H9 (cell line): ENCODE measurements around the gene GABBR2. TPM values are rescaled to one million over a fixed set of nuclear protein-coding genes. Genes with fewer than 3 reads are reported as not detected.

Experiments used
- DNase-seq: peaks from one replicate; pipeline ENCODE4 v3.0.0-alpha.2; 2017
- H2AFZ ChIP-seq: one replicate; pipeline ENCODE4 v1.6.1; 2013; ENCODE audit warnings: mild to moderate bottlenecking, low read length, control low read depth, moderate library complexity
- H2AK5ac ChIP-seq: 2 replicates; pipeline ENCODE4 v1.6.1; 2013; ENCODE audit warnings: low read length, control low read depth, mixed read lengths; ENCODE audit not compliant: insufficient read length
- H2BK120ac ChIP-seq: one replicate; pipeline ENCODE4 v1.6.1; 2013; ENCODE audit warnings: low read depth, mild to moderate bottlenecking, low read length, control low read depth, inconsistent platforms; ENCODE audit not compliant: poor library complexity, severe bottlenecking
- H2BK12ac ChIP-seq: 2 replicates; pipeline ENCODE4 v1.6.1; 2013; ENCODE audit warnings: low read length, control low read depth, mixed read lengths, low read depth; ENCODE audit not compliant: insufficient read length
- H2BK15ac ChIP-seq: 2 replicates; pipeline ENCODE4 v1.6.1; 2013; ENCODE audit warnings: low read depth, low read length, control low read depth
- H2BK20ac ChIP-seq: one replicate; pipeline ENCODE4 v1.6.1; 2013; ENCODE audit warnings: low read depth, mild to moderate bottlenecking, low read length, control low read depth, inconsistent platforms; ENCODE audit not compliant: poor library complexity, severe bottlenecking
- H2BK5ac ChIP-seq: 2 replicates; pipeline ENCODE4 v1.6.1; 2013; ENCODE audit warnings: low read length, control low read depth, mixed read lengths; ENCODE audit not compliant: insufficient read length
- H3K14ac ChIP-seq: 2 replicates; pipeline ENCODE4 v1.6.1; 2013; ENCODE audit warnings: low read length, control low read depth; ENCODE audit not compliant: insufficient read depth
- H3K18ac ChIP-seq: 2 replicates; pipeline ENCODE4 v1.6.1; 2013; ENCODE audit warnings: low read depth, mild to moderate bottlenecking, mixed read lengths, low read length, control low read depth; ENCODE audit not compliant: insufficient read length
- H3K23ac ChIP-seq: 2 replicates; pipeline ENCODE4 v1.6.1; 2013; ENCODE audit warnings: low read length, control low read depth, mixed read lengths, low read depth; ENCODE audit not compliant: insufficient read length
- H3K23me2 ChIP-seq: 2 replicates; pipeline ENCODE4 v1.6.1; 2013; ENCODE audit warnings: low read depth, mild to moderate bottlenecking, mixed read lengths, low read length, control low read depth; ENCODE audit not compliant: insufficient read length, poor library complexity, severe bottlenecking
- H3K27ac ChIP-seq: 2 replicates; pipeline ENCODE4 v1.5.1; 2013; ENCODE audit warnings: low read length, control low read depth, mixed read lengths, low read depth; ENCODE audit not compliant: insufficient read length
- H3K27me3 ChIP-seq: 2 replicates; pipeline ENCODE4 v1.6.1; 2013; ENCODE audit warnings: low read length, control low read depth, inconsistent platforms; ENCODE audit not compliant: insufficient read depth
- H3K4ac ChIP-seq: 2 replicates; pipeline ENCODE4 v1.6.1; 2013; ENCODE audit warnings: low read depth, mild to moderate bottlenecking, control low read depth, inconsistent platforms, low read length, moderate library complexity
- H3K4me1 ChIP-seq: 2 replicates; pipeline ENCODE4 v1.6.1; 2013; ENCODE audit warnings: low read length, control low read depth, inconsistent platforms; ENCODE audit not compliant: insufficient read depth
- H3K4me2 ChIP-seq: 2 replicates; pipeline ENCODE4 v1.6.1; 2013; ENCODE audit warnings: low read length, control low read depth, mixed read lengths; ENCODE audit not compliant: insufficient read length, insufficient read depth
- H3K56ac ChIP-seq: 2 replicates; pipeline ENCODE4 v1.6.1; 2013; ENCODE audit warnings: low read depth, mild to moderate bottlenecking, mixed read lengths, low read length, control low read depth; ENCODE audit not compliant: insufficient read length
- H3K79me1 ChIP-seq: 2 replicates; pipeline ENCODE4 v1.6.1; 2013; ENCODE audit warnings: low read depth, mild to moderate bottlenecking, moderate library complexity, low read length, control low read depth, inconsistent platforms; ENCODE audit not compliant: insufficient read depth, poor library complexity, severe bottlenecking
- H3K79me2 ChIP-seq: 2 replicates; pipeline ENCODE4 v1.6.1; 2013; ENCODE audit warnings: low read length, control low read depth, inconsistent platforms; ENCODE audit not compliant: insufficient read depth
- H3K9ac ChIP-seq: 2 replicates; pipeline ENCODE4 v1.6.1; 2013; ENCODE audit warnings: low read length, control low read depth, mixed read lengths; ENCODE audit not compliant: insufficient read length; ENCODE audit errors: extremely low read depth
- H3K9me3 ChIP-seq: one replicate; pipeline ENCODE4 v1.6.1; 2013; ENCODE audit warnings: low read depth, low read length, inconsistent platforms; ENCODE audit not compliant: control insufficient read depth
- H3T11ph ChIP-seq: one replicate; pipeline ENCODE4 v1.6.1; 2013; ENCODE audit warnings: mild to moderate bottlenecking, low read length, control low read depth, inconsistent platforms
- H4K20me1 ChIP-seq: one replicate; pipeline ENCODE4 v1.6.1; 2013; ENCODE audit not compliant: control insufficient read depth, insufficient read length, insufficient read depth
- H4K5ac ChIP-seq: 2 replicates; pipeline ENCODE4 v1.6.1; 2013; ENCODE audit warnings: low read depth, mild to moderate bottlenecking, mixed read lengths, low read length, control low read depth; ENCODE audit not compliant: insufficient read length
- H4K8ac ChIP-seq: replicated peaks from 2 replicates; pipeline ENCODE4 v1.6.1; 2013; ENCODE audit warnings: low read length, control low read depth, mixed read lengths, low read depth; ENCODE audit not compliant: insufficient read length
- H4K91ac ChIP-seq: 2 replicates; pipeline ENCODE4 v1.6.1; 2013; ENCODE audit warnings: low read depth, mild to moderate bottlenecking, moderate library complexity, mixed read lengths, low read length, control low read depth; ENCODE audit not compliant: insufficient read length
- H3K27ac Mint-ChIP-seq, 3 experiments: 2 replicates in 2 of 3; 3 replicates in 1 of 3; pipeline ENCODE4 v1.8.0; 2020 to 2021; ENCODE audit warnings: mixed read lengths in 3 of 3, mild to moderate bottlenecking in 1 of 3, moderate library complexity in 1 of 3
- H3K27me3 Mint-ChIP-seq: 2 replicates; pipeline ENCODE4 v1.8.0; 2021; ENCODE audit warnings: low read depth, mild to moderate bottlenecking, moderate library complexity, mixed read lengths
- H3K36me3 Mint-ChIP-seq, 3 experiments: 2 replicates in 2 of 3; 3 replicates in 1 of 3; pipeline ENCODE4 v1.8.0; 2020 to 2021; ENCODE audit warnings: low read depth in 3 of 3, mixed read lengths in 3 of 3; ENCODE audit not compliant: insufficient read depth in 1 of 3
- H3K4me1 Mint-ChIP-seq, 2 experiments: 2 replicates each; pipeline ENCODE4 v1.8.0; 2020; ENCODE audit warnings: mixed read lengths in 2 of 2
- H3K4me3 Mint-ChIP-seq, 2 experiments: 2 replicates in 1 of 2; 3 replicates in 1 of 2; pipeline ENCODE4 v1.8.0; 2020 to 2021; ENCODE audit warnings: mild to moderate bottlenecking in 2 of 2, mixed read lengths in 2 of 2, moderate library complexity in 1 of 2
- H3K9me3 Mint-ChIP-seq, 2 experiments: 2 replicates in 1 of 2; 3 replicates in 1 of 2; pipeline ENCODE4 v1.8.0; 2020; ENCODE audit warnings: mild to moderate bottlenecking in 2 of 2, mixed read lengths in 2 of 2, moderate library complexity in 1 of 2
- WGBS: extraction: QIAGEN DNeasy Blood & Tissue Kit; methylation state at CpG from one replicate; pipeline ENCODE4 v1.1.7; 2013; ENCODE audit warnings: missing lambda C conversion rate, low lambda C conversion rate, mixed read lengths; ENCODE audit not compliant: insufficient read length; ENCODE audit errors: extremely low coverage; 5-methylcytosine and 5-hydroxymethylcytosine counted together
- total RNA-seq: library from RNA; stranded (reverse); gene quantifications from 2 replicates; pipeline ENCODE4 v1.2.1, GENCODE V29; 2021
- TF ChIP-seq, protein P1 (sequence below): fragments of 200-600 bp; sonication (generic); conservative IDR thresholded peaks from 3 replicates; pipeline ENCODE4 v1.8.0; 2021; ENCODE audit warnings: antibody characterized with exemption, mild to moderate bottlenecking

GABBR2 gene
- total RNA-seq, 1 experiment from 2014 or later: 0.66 TPM

- Histone ChIP-seq H2BK20ac (no peak overlapping the region), H3K79me2 (no peaks in the 10 kb centered on the region), H2BK15ac (no peak overlapping the region), H3K18ac (no peak overlapping the region), H3K79me1 (no peaks in the 10 kb centered on the region), H2BK5ac (no peak overlapping the region), H4K20me1 (no peaks in the 10 kb centered on the region), H2AK5ac (no peak overlapping the region), H3K14ac (no peak overlapping the region), H2AFZ (no peak overlapping the region), H3K56ac (no peak overlapping the region), H4K8ac (no peak overlapping the region), H3K27me3 (no peaks in the 10 kb centered on the region), H3K9me3 (no peaks in the 10 kb centered on the region), H3K4me1 (no peaks in the 10 kb centered on the region), H4K5ac (no peak overlapping the region), H3K23me2 (no peaks in the 10 kb centered on the region), H3K23ac (no peak overlapping the region), H3K4ac (no peak overlapping the region), H4K91ac (no peak overlapping the region), H3K4me2 (no peak overlapping the region), H2BK12ac (no peak overlapping the region), H3T11ph (no peak overlapping the region), H2BK120ac (no peak overlapping the region), H3K27ac (no peak overlapping the region), H3K9ac (no peak overlapping the region)
- Mint-ChIP-seq H3K4me1 (peaks cover 8 to 10% of the 10 kb centered on the region in 2 experiments; a peak in 3 of 4 replicates), H3K9me3 (no peaks in the 10 kb centered on the region), H3K27me3 (peaks cover 49% of the 10 kb centered on the region), H3K27ac (peak overlapping the region in 1 of 3 experiments; percentile 82; a peak in 1 of 7 replicates), H3K4me3 (no peak overlapping the region), H3K36me3 (no peaks in the 10 kb centered on the region)
- no peak for DNase-seq
- WGBS: no CpG with 5 or more reads among the region's 5 CpGs
- TF ChIP-seq, protein P1, sequence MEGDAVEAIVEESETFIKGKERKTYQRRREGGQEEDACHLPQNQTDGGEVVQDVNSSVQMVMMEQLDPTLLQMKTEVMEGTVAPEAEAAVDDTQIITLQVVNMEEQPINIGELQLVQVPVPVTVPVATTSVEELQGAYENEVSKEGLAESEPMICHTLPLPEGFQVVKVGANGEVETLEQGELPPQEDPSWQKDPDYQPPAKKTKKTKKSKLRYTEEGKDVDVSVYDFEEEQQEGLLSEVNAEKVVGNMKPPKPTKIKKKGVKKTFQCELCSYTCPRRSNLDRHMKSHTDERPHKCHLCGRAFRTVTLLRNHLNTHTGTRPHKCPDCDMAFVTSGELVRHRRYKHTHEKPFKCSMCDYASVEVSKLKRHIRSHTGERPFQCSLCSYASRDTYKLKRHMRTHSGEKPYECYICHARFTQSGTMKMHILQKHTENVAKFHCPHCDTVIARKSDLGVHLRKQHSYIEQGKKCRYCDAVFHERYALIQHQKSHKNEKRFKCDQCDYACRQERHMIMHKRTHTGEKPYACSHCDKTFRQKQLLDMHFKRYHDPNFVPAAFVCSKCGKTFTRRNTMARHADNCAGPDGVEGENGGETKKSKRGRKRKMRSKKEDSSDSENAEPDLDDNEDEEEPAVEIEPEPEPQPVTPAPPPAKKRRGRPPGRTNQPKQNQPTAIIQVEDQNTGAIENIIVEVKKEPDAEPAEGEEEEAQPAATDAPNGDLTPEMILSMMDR: no peak
Measured at GRCh38 chr9:98726735-98727134, 18.0 kb upstream of the GABBR2 start.
